Endothelial cell of umbilical vein (primary cell): ENCODE measurements around the gene ARMS2. TPM values are rescaled to one million over a fixed set of nuclear protein-coding genes. Genes with fewer than 3 reads are reported as not detected.

Experiments
- BruUV-seq: library from RNA; stranded (reverse); fragments of 400-500 nt; replicated peaks from 2 replicates; lab custom pipeline; 2021; lab: Mats Ljungman, UMichigan
- CTCF ChIA-PET: fragments of 300-600, 350-600 bp; sonication (Branson Sonifier 250); formaldehyde crosslinking; loops from one replicate; lab custom pipeline; 2021; ENCODE audit warnings: antibody characterized with exemption, inconsistent platforms; lab: Charles Lee
- POLR2A ChIA-PET: fragments of 300-600, 350-600 bp; sonication (Branson Sonifier 250); formaldehyde crosslinking; loops from one replicate; lab custom pipeline; 2021; ENCODE audit warnings: antibody characterized with exemption, inconsistent platforms; lab: Charles Lee
- DNase-seq: peaks from one replicate; pipeline ENCODE4 v3.0.0-alpha.2; 2011; ENCODE audit warnings: low read depth, low spot score
- FAIRE-seq: peaks from 2 replicates; lab custom pipeline; 2011; peaks lifted over from hg19 to GRCh38; lab: Jason Lieb, UNC
- H2AFZ ChIP-seq: 2 replicates; pipeline ENCODE4 v1.6.0; 2012; ENCODE audit warnings: low read depth, low read length, control low read depth, inconsistent platforms
- H3K27ac ChIP-seq: 2 replicates; pipeline ENCODE4 v1.5.1; 2011; ENCODE audit warnings: low read depth, mild to moderate bottlenecking, control low read depth, low read length, moderate library complexity; ENCODE audit not compliant: insufficient read depth
- H3K27me3 ChIP-seq, 2 experiments: 2 replicates each; pipeline versions ENCODE4 v1.6.0 to v1.6.1; 2011; ENCODE audit warnings: low read length in 2 of 2, mixed read lengths in 1 of 2; ENCODE audit not compliant: control insufficient read depth in 2 of 2, insufficient read depth in 2 of 2
- H3K36me3 ChIP-seq, 2 experiments: 2 replicates in 1 of 2; 3 replicates in 1 of 2; pipeline ENCODE4 v1.5.1; 2011; ENCODE audit warnings: low read length in 2 of 2, mild to moderate bottlenecking in 1 of 2, moderate library complexity in 1 of 2; ENCODE audit not compliant: control insufficient read depth in 2 of 2, insufficient read depth in 2 of 2; ENCODE audit errors: extremely low read depth in 1 of 2
- H3K4me1 ChIP-seq: 3 replicates; pipeline ENCODE4 v1.5.1; 2011; ENCODE audit warnings: mild to moderate bottlenecking, low read length; ENCODE audit not compliant: control insufficient read depth, insufficient read depth; ENCODE audit errors: extremely low read depth
- H3K4me2 ChIP-seq: 2 replicates; pipeline ENCODE4 v1.6.1; 2011; ENCODE audit warnings: low read length, control low read depth, mixed read lengths; ENCODE audit not compliant: insufficient read depth
- H3K4me3 ChIP-seq, 3 experiments: fragments of 200-600 bp in 1 of 3; sonication (generic), shearing (Covaris generic) in 1 of 3; replicated peaks in 1 of 3; 2 replicates each; pipeline ENCODE4 v1.5.1; 2011 to 2016; ENCODE audit warnings: control low read depth in 3 of 3, low read length in 3 of 3, mild to moderate bottlenecking in 2 of 3, inconsistent platforms in 1 of 3, low read depth in 1 of 3, moderate library complexity in 1 of 3; ENCODE audit not compliant: insufficient read depth in 1 of 3
- H3K79me2 ChIP-seq: 2 replicates; pipeline ENCODE4 v1.6.0; 2012; ENCODE audit warnings: low read length, inconsistent platforms; ENCODE audit not compliant: control insufficient read depth, insufficient read depth
- H3K9ac ChIP-seq: replicated peaks from 2 replicates; pipeline ENCODE3; 2011; ENCODE audit warnings: low read length, control low read depth; ENCODE audit not compliant: insufficient read depth; ENCODE audit errors: extremely low read depth
- H3K9me1 ChIP-seq: replicated peaks from 3 replicates; pipeline ENCODE4 v1.6.0; 2011; ENCODE audit warnings: mild to moderate bottlenecking, low read length; ENCODE audit not compliant: control insufficient read depth, insufficient read depth; ENCODE audit errors: extremely low read depth
- H3K9me3 ChIP-seq: replicated peaks from 2 replicates; pipeline ENCODE4 v1.5.1; 2012; ENCODE audit warnings: low read length, inconsistent platforms; ENCODE audit not compliant: control insufficient read depth, insufficient read depth
- H4K20me1 ChIP-seq: replicated peaks from 2 replicates; pipeline ENCODE3; 2011; ENCODE audit warnings: mild to moderate bottlenecking, low read length; ENCODE audit not compliant: control insufficient read depth, insufficient read depth; ENCODE audit errors: extremely low read depth
- EZH2 ChIP-seq: IDR thresholded peaks from 2 replicates; pipeline ENCODE4 v1.6.1; 2012; ENCODE audit warnings: borderline replicate concordance, low read depth, mild to moderate bottlenecking, moderate library complexity, low read length, inconsistent platforms; ENCODE audit not compliant: severe bottlenecking
- FOS ChIP-seq: IDR thresholded peaks from 2 replicates; pipeline ENCODE4 v1.6.1; 2011; ENCODE audit warnings: mild to moderate bottlenecking, low read length, moderate library complexity, borderline replicate concordance; ENCODE audit not compliant: insufficient read depth
- GATA2 ChIP-seq: IDR thresholded peaks from 2 replicates; pipeline ENCODE4 v1.7.0; 2011; ENCODE audit warnings: low read depth, mild to moderate bottlenecking, moderate library complexity, mixed read lengths, low read length; ENCODE audit not compliant: insufficient read length, insufficient read depth
- JUN ChIP-seq: IDR thresholded peaks from 2 replicates; pipeline ENCODE4 v1.6.1; 2011; ENCODE audit warnings: borderline replicate concordance, low read depth; ENCODE audit not compliant: insufficient read length, insufficient read depth
- MYC ChIP-seq: IDR thresholded peaks from one replicate; pipeline ENCODE4 v1.6.1; 2011; ENCODE audit warnings: mild to moderate bottlenecking, low read depth, low read length
- POLR2A ChIP-seq: IDR thresholded peaks from 2 replicates; pipeline ENCODE4 v1.6.1; 2012; ENCODE audit warnings: low read depth, mild to moderate bottlenecking, control low read depth, low read length
- POLR2AphosphoS5 ChIP-seq: IDR thresholded peaks from 2 replicates; pipeline ENCODE4 v1.6.1; 2012; ENCODE audit warnings: low read depth, mild to moderate bottlenecking, control low read depth, low read length, moderate library complexity; ENCODE audit not compliant: insufficient read depth
- dilution Hi-C: fragments of 300-500 bp; cut with MboI; formaldehyde crosslinking; loops from one replicate; pipeline ENCODE4 v1.15.0; 2019; ENCODE audit warnings: low sequenced_read_pairs; ENCODE audit not compliant: extremely low pct_ligation_motif_present
- intact Hi-C: fragments of 100-400 bp; cut with micrococcal nuclease; formaldehyde crosslinking; loops from one replicate; pipeline ENCODE4 v1.10.0; 2022
- polyA plus RNA-seq, 4 experiments: library from polyadenylated mRNA; depleted of rRNA in 3 of 4; stranded (reverse) in 3 of 4; unstranded in 1 of 4; fragments of >200 nt; gene quantifications; 2 replicates each; pipeline versions ENCODE4 v1.2.1 to v1.2.3, GENCODE V29; 2011 to 2012; ENCODE audit warnings: missing spikeins in 1 of 4
- total RNA-seq: library from RNA; stranded (reverse); gene quantifications from 2 replicates; pipeline ENCODE4 v1.2.3, GENCODE V29; 2021
- TF ChIP-seq, protein P1 (sequence below): IDR thresholded peaks from 2 replicates; pipeline ENCODE4 v1.6.1; 2011; ENCODE audit not compliant: insufficient read depth, insufficient read length
- TF ChIP-seq, protein P2 (sequence below), 2 donors: IDR thresholded peaks; 1 replicate in 1 of 2; 2 replicates in 1 of 2; pipeline ENCODE4 v1.5.1; 2011; ENCODE audit warnings: low read length in 2 of 2, mild to moderate bottlenecking in 2 of 2, moderate library complexity in 2 of 2, control low read depth in 1 of 2, inconsistent platforms in 1 of 2, low read depth in 1 of 2; ENCODE audit not compliant: insufficient read depth in 1 of 2; ENCODE audit errors: extremely low read depth in 1 of 2

ARMS2 gene
- total and polyA plus RNA-seq, 2 donors (not counting 3 experiments of a cell fraction or from before 2014, with no cell fraction given) = not detected

DNA sequence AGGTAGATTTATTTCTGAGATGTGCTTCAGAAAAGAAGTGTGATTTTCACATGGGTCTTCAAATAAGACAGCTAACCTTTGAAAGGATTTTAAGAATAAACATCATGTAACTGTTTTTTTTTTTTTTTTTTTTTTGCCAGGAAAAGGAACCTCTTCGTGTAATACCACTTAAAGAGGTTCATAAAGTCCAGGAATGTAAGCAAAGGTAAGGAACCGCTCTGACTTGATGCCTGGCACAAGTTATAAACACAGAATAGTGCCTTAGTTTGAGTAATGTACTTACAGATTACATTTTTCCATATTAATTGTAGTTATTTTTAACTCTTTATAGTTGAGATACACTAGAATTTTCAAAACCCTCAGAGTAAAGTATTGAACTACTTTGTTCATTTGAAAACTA lies 30.4 kb upstream of the ARMS2 start:
- Histone ChIP-seq H3K36me3 (peaks cover 4 to 5% of the 10 kb centered on the region in 2 experiments), H3K9ac (no peak overlapping the region), H3K9me1 (no peaks in the 10 kb centered on the region), H3K9me3 (no peaks in the 10 kb centered on the region), H2AFZ (no peak overlapping the region), H3K27me3 (no peaks in the 10 kb centered on the region), H3K4me1 (no peaks in the 10 kb centered on the region), H3K4me2 (no peak overlapping the region), H4K20me1 (no peaks in the 10 kb centered on the region), H3K4me3 (no peak overlapping the region), H3K27ac (no peak overlapping the region), H3K79me2 (no peaks in the 10 kb centered on the region)
- intact Hi-C loops = no loop called here
- dilution Hi-C loops = no loop called here
- BruUV-seq = no TSS peak
- TF ChIP-seq POLR2A (no peak), FOS (no peak), GATA2 (no peak), MYC (no peak), EZH2 (no peak), JUN (no peak), POLR2AphosphoS5 (no peak)
- TF ChIP-seq, protein P1, sequence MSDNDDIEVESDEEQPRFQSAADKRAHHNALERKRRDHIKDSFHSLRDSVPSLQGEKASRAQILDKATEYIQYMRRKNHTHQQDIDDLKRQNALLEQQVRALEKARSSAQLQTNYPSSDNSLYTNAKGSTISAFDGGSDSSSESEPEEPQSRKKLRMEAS = no peak
- TF ChIP-seq, protein P2, sequence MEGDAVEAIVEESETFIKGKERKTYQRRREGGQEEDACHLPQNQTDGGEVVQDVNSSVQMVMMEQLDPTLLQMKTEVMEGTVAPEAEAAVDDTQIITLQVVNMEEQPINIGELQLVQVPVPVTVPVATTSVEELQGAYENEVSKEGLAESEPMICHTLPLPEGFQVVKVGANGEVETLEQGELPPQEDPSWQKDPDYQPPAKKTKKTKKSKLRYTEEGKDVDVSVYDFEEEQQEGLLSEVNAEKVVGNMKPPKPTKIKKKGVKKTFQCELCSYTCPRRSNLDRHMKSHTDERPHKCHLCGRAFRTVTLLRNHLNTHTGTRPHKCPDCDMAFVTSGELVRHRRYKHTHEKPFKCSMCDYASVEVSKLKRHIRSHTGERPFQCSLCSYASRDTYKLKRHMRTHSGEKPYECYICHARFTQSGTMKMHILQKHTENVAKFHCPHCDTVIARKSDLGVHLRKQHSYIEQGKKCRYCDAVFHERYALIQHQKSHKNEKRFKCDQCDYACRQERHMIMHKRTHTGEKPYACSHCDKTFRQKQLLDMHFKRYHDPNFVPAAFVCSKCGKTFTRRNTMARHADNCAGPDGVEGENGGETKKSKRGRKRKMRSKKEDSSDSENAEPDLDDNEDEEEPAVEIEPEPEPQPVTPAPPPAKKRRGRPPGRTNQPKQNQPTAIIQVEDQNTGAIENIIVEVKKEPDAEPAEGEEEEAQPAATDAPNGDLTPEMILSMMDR (IDR thresholded peaks at IDR 0.05; ENCODE audit: extremely low read depth in 1 of 2, insufficient read depth in 1 of 2, low read depth in 1 of 2, low read length in 2 of 2) = no peak
- FAIRE-seq (no peak), DNase-seq (no peak)
- CTCF ChIA-PET = interaction anchor here (1.0 to 2.7 kb wide), 4 partner anchors 10 to 144 kb away, joined by 3 to 19 read pairs (median 4); no protein-coding TSS in a partner anchor
- POLR2A ChIA-PET = no interaction called here
